WTC11 (cell line): ENCODE results near the gene HSP90AB1. TPM values are rescaled to one million over a fixed set of nuclear protein-coding genes. Genes with fewer than 3 reads are reported as not detected.

Experiments used
- ATAC-seq: fragments of 200-7000 bp; cut with Tn5 transposase; 2 replicates; pipeline ENCODE4 v1.10.0; 2021; ENCODE audit warnings: mild to moderate bottlenecking, moderate library complexity
- CTCF ChIA-PET: fragments of 300-600 bp; sonication (Branson Sonifier 250); formaldehyde crosslinking; loops from one replicate; lab custom pipeline; 2021; ENCODE audit warnings: antibody characterized with exemption; lab: Charles Lee
- POLR2A ChIA-PET: fragments of 350-600 bp; sonication (Branson Sonifier 250); formaldehyde crosslinking; loops from one replicate; lab custom pipeline; 2021; ENCODE audit warnings: antibody characterized with exemption; lab: Charles Lee
- DNase-seq: peaks from one replicate; pipeline ENCODE4 v3.0.0; 2021; ENCODE audit warnings: low spot score
- H3K27ac Mint-ChIP-seq: 2 replicates; pipeline ENCODE4 v1.8.0; 2021; ENCODE audit warnings: mixed read lengths
- H3K27me3 Mint-ChIP-seq: 2 replicates; pipeline ENCODE4 v1.8.0; 2021; ENCODE audit warnings: low read depth, mild to moderate bottlenecking, moderate library complexity, mixed read lengths
- H3K36me3 Mint-ChIP-seq: 2 replicates; pipeline ENCODE4 v1.8.0; 2021; ENCODE audit warnings: mixed read lengths
- H3K4me1 Mint-ChIP-seq: 2 replicates; pipeline ENCODE4 v1.8.0; 2022; ENCODE audit warnings: mixed read lengths
- H3K4me3 Mint-ChIP-seq: 2 replicates; pipeline ENCODE4 v1.8.0; 2021; ENCODE audit warnings: mild to moderate bottlenecking, moderate library complexity, mixed read lengths
- H3K9me3 Mint-ChIP-seq: 2 replicates; pipeline ENCODE4 v1.8.0; 2021; ENCODE audit warnings: mixed read lengths
- AFF4 ChIP-seq: sonication (generic); formaldehyde crosslinking; IDR thresholded peaks from 2 replicates; pipeline ENCODE4 v1.8.1; 2023; ENCODE audit warnings: mild to moderate bottlenecking, missing genetic modification reagents, borderline replicate concordance
- AR ChIP-seq: fragments of 250-450 bp; sonication (Bioruptor Pico); IDR thresholded peaks from 2 replicates; pipeline ENCODE4 v1.9.0; 2021; ENCODE audit warnings: mild to moderate bottlenecking
- ATF3 ChIP-seq: sonication (generic); formaldehyde crosslinking; conservative IDR thresholded peaks from 2 replicates; pipeline ENCODE4 v1.8.1; 2022; ENCODE audit warnings: mild to moderate bottlenecking, missing genetic modification reagents
- CTCF ChIP-seq: fragments of 200-600 bp; IDR thresholded peaks from 2 replicates; pipeline ENCODE4 v1.8.0; 2022; ENCODE audit warnings: antibody characterized with exemption
- E2F5 ChIP-seq: sonication (generic); formaldehyde crosslinking; IDR thresholded peaks from 2 replicates; pipeline ENCODE4 v1.8.1; 2022; ENCODE audit warnings: mild to moderate bottlenecking, moderate library complexity, missing genetic modification reagents
- FOXP1 ChIP-seq: sonication (generic); formaldehyde crosslinking; IDR thresholded peaks from 2 replicates; pipeline ENCODE4 v1.8.0; 2022; ENCODE audit warnings: missing genetic modification reagents, mild to moderate bottlenecking, moderate library complexity, borderline replicate concordance
- GRHL2 ChIP-seq: fragments of 250-450 bp; sonication (Bioruptor Pico); IDR thresholded peaks from 2 replicates; pipeline ENCODE4 v1.8.0; 2022; ENCODE audit warnings: mild to moderate bottlenecking, moderate library complexity; ENCODE audit not compliant: insufficient replicate concordance, severe bottlenecking
- MAX ChIP-seq: sonication (generic); formaldehyde crosslinking; IDR thresholded peaks from 2 replicates; pipeline ENCODE4 v1.8.0; 2022; ENCODE audit warnings: mild to moderate bottlenecking, missing genetic modification reagents
- MXD4 ChIP-seq: fragments of 250-450 bp; sonication (Bioruptor Pico); IDR thresholded peaks from 2 replicates; pipeline ENCODE4 v1.8.0; 2021; ENCODE audit warnings: mild to moderate bottlenecking, moderate library complexity, borderline replicate concordance
- TEAD1 ChIP-seq: sonication (generic); formaldehyde crosslinking; IDR thresholded peaks from 2 replicates; pipeline ENCODE4 v1.8.0; 2022; ENCODE audit warnings: mild to moderate bottlenecking, missing genetic modification reagents
- USF1 ChIP-seq: sonication (generic); formaldehyde crosslinking; IDR thresholded peaks from 2 replicates; pipeline ENCODE4 v1.8.0; 2022; ENCODE audit warnings: mild to moderate bottlenecking, missing genetic modification reagents
- ZNF138 ChIP-seq: sonication (generic); formaldehyde crosslinking; conservative IDR thresholded peaks from 2 replicates; pipeline ENCODE4 v1.8.1; 2022; ENCODE audit warnings: mild to moderate bottlenecking, moderate library complexity, missing genetic modification reagents
- ZNF263 ChIP-seq: sonication (generic); formaldehyde crosslinking; IDR thresholded peaks from 2 replicates; pipeline ENCODE4 v1.8.1; 2022; ENCODE audit warnings: low read depth, mild to moderate bottlenecking, moderate library complexity, missing genetic modification reagents
- ZNF532 ChIP-seq: fragments of 250-450 bp; sonication (Bioruptor Pico); IDR thresholded peaks from 2 replicates; pipeline ENCODE4 v1.9.0; 2021; ENCODE audit warnings: mild to moderate bottlenecking, borderline replicate concordance
- total RNA-seq: library from RNA; stranded (reverse); gene quantifications from 3 replicates; pipeline ENCODE4 v1.2.3, GENCODE V29; 2021

HSP90AB1 gene
- total RNA-seq, 1 experiment from 2014 or later = 2,171 TPM

GRCh38 chr6:44286285-44286565 is 39.3 kb downstream of the HSP90AB1 start (continued):
- TF ChIP-seq USF1 (CRISPR knock-in tag) (no peak), FOXP1 (no peak), MXD4 (CRISPR knock-in tag) (no peak), ZNF263 (no peak), CTCF (no peak)

GRCh38 chr6:44286747-44287146 is 39.8 kb downstream of the HSP90AB1 start:
- H3K9me3 Mint-ChIP-seq = no peaks in the 10 kb centered on the region
- TF ChIP-seq TEAD1 (CRISPR knock-in tag) (no peak), ZNF138 (CRISPR knock-in tag) (no peak), ATF3 (CRISPR knock-in tag) (no peak), GRHL2 (CRISPR knock-in tag) (no peak)
- TF ChIP-seq, all 79 proteins: peak for 0
- ChIA-PET POLR2A (no interaction called here), CTCF (interaction anchor here (1.9 to 2.6 kb wide), 2 partner anchors 18 kb away, joined by 9 to 10 read pairs; no protein-coding TSS in a partner anchor)
- peaks cover 54% of the 10 kb centered on the region for H3K27me3 Mint-ChIP-seq
- ATAC-seq = no peak
- no peaks in the 10 kb centered on the region for H3K36me3 Mint-ChIP-seq
- no peaks in the 10 kb centered on the region for H3K4me1 Mint-ChIP-seq
- H3K27ac Mint-ChIP-seq = no peak overlapping the region
- H3K4me3 Mint-ChIP-seq = no peak overlapping the region
- DNase-seq = no peak

- ATAC-seq = no peak
- TF ChIP-seq MAX (CRISPR knock-in tag) = no peak
- TF ChIP-seq AR (CRISPR knock-in tag) = no peak
- TF ChIP-seq AFF4 (CRISPR knock-in tag) = no peak
- TF ChIP-seq E2F5 (CRISPR knock-in tag) = no peak
- no peak for TF ChIP-seq ZNF532 (CRISPR knock-in tag)
- TF ChIP-seq ZNF263 = no peak
- TF ChIP-seq, all 79 proteins: peak for 0
- H3K4me3 Mint-ChIP-seq = no peak overlapping the region
- CTCF ChIA-PET = interaction anchor here (1.2 to 2.6 kb wide), 2 partner anchors 20 to 23 kb away, joined by 6 to 10 read pairs; partner anchors contain the start of gene AARS2
- H3K36me3 Mint-ChIP-seq = no peaks in the 10 kb centered on the region
- no peak for DNase-seq
- no peak overlapping the region for H3K27ac Mint-ChIP-seq
- no peaks in the 10 kb centered on the region for H3K9me3 Mint-ChIP-seq
- H3K27me3 Mint-ChIP-seq = peaks cover 47% of the 10 kb centered on the region
- POLR2A ChIA-PET = no interaction called here
- no peaks in the 10 kb centered on the region for H3K4me1 Mint-ChIP-seq
These were observed 42.9 kb downstream of the HSP90AB1 start for GRCh38 chr6:44289726-44290260.
